Upper lobe of right lung (tissue), 1 donor: ENCODE results near the gene RAB3B. TPM values are rescaled to one million over a fixed set of nuclear protein-coding genes. Genes with fewer than 3 reads are reported as not detected.
"Not testable (repeated sequence)": the region's sequence is repeated elsewhere in the genome, so short reads cannot be mapped to it uniquely, and the experiment has no call there.

Experiments used
- ATAC-seq: fragments of 200-7000 bp; cut with Tn5 transposase; one replicate; pipeline ENCODE4 v1.9.1; 2020; ENCODE audit warnings: mild to moderate bottlenecking, moderate library complexity
- DNase-seq: peaks from one replicate; pipeline ENCODE4 v3.0.0-alpha.2; 2020
- H3K27ac ChIP-seq: fragments of 200-600 bp; one replicate; pipeline ENCODE4 v1.8.0; 2022
- H3K27me3 ChIP-seq: fragments of 200-600 bp; one replicate; pipeline ENCODE4 v1.8.0; 2022; ENCODE audit warnings: mild to moderate bottlenecking
- H3K36me3 ChIP-seq: fragments of 200-600 bp; one replicate; pipeline ENCODE4 v1.8.0; 2022
- H3K4me1 ChIP-seq: fragments of 200-600 bp; one replicate; pipeline ENCODE4 v1.8.0; 2022
- H3K4me3 ChIP-seq: fragments of 200-600 bp; one replicate; pipeline ENCODE4 v1.8.0; 2022; ENCODE audit warnings: mild to moderate bottlenecking
- H3K9me3 ChIP-seq: fragments of 200-600 bp; one replicate; pipeline ENCODE4 v1.8.0; 2022
- intact Hi-C: fragments of 100-400 bp; cut with DNase I; formaldehyde crosslinking; loops from one replicate; pipeline ENCODE4 v1.11.0; 2022
- total RNA-seq: library from RNA; stranded (reverse); fragmentation: NEBNext Ultra II Directional; extraction: Animal tissue kit (Norgen Biotek cat#: 25700); gene quantifications from one replicate; pipeline ENCODE4 v1.2.1, GENCODE V29; 2021
- TF ChIP-seq, protein P1 (sequence below): fragments of 200-600 bp; IDR thresholded peaks from one replicate; pipeline ENCODE4 v1.8.0; 2022; ENCODE audit warnings: antibody characterized with exemption
- donor health status: DM: no; HTN: yes; CAD: no; lungs with severe emphysema.

RAB3B gene
- total RNA-seq, 1 donor from 2014 or later: not detected

DNA sequence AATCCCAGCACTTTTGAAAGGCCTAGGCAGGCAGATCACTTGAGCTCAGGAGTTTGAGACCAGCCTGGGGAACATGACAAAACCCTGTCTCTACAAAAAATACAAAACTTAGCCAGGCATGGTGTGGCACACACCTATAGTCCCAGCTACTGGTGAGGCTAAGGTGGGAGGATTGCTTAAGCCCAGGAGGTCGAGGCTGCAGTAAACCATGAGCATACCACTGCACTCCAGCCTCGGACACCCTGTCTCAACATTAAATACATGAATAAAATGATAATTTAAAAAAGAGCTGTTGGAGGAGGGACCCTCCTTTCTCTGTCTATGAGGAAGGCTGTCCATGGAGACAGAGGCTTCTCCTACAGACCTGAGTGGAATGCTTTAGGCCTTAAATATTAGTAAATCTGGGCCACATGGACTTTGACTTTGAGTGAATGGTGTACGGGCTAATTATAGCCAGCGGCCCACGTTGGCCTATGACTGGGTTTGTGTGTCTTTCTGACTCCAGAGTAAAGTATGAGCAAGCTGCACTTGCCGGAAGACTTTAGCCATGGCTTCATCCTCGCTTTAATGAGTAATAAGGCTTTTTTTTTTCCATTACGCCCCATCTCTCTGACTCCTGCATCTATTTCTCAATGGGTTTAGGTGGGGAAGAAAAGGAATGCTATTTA, 21.3 kb downstream of the RAB3B start:
- H3K27me3 ChIP-seq: peaks cover 42% of the 10 kb centered on the region
- intact Hi-C loops: no loop called here
- no peaks in the 10 kb centered on the region for H3K4me1 ChIP-seq
- no peak for DNase-seq
- no peaks in the 10 kb centered on the region for H3K36me3 ChIP-seq
- H3K27ac ChIP-seq: no peak overlapping the region
- no peaks in the 10 kb centered on the region for H3K9me3 ChIP-seq
- no peak for ATAC-seq
- H3K4me3 ChIP-seq: no peak overlapping the region
- TF ChIP-seq, protein P1, sequence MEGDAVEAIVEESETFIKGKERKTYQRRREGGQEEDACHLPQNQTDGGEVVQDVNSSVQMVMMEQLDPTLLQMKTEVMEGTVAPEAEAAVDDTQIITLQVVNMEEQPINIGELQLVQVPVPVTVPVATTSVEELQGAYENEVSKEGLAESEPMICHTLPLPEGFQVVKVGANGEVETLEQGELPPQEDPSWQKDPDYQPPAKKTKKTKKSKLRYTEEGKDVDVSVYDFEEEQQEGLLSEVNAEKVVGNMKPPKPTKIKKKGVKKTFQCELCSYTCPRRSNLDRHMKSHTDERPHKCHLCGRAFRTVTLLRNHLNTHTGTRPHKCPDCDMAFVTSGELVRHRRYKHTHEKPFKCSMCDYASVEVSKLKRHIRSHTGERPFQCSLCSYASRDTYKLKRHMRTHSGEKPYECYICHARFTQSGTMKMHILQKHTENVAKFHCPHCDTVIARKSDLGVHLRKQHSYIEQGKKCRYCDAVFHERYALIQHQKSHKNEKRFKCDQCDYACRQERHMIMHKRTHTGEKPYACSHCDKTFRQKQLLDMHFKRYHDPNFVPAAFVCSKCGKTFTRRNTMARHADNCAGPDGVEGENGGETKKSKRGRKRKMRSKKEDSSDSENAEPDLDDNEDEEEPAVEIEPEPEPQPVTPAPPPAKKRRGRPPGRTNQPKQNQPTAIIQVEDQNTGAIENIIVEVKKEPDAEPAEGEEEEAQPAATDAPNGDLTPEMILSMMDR: no peak

DNA sequence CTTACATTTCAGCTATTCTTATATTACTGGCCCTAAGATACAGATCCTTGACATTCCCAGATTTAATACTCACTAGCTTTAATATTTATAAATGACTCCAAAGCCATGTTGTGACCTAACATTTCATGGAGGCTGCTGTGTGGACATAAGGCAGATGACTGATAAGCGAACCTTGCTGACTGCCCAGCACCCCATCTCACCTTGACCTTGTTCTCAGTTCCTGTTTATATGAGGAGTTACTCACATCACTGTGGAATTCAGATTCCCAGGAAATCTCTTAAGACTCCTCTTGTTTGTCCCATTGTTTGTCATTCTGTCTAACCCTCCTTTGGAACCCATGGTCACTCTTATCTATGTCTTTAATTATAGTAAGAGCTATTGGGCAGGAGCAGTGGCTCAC, 21.9 kb downstream of the RAB3B start:
- TF ChIP-seq, protein P1: no peak
- no peaks in the 10 kb centered on the region for H3K36me3 ChIP-seq
- H3K4me1 ChIP-seq: no peaks in the 10 kb centered on the region
- no peak overlapping the region for H3K27ac ChIP-seq
- DNase-seq (no peak), ATAC-seq (no peak)
- H3K9me3 ChIP-seq: no peaks in the 10 kb centered on the region
- H3K27me3 ChIP-seq: peaks cover 48% of the 10 kb centered on the region
- no peak overlapping the region for H3K4me3 ChIP-seq
- intact Hi-C loops: no loop called here

DNA sequence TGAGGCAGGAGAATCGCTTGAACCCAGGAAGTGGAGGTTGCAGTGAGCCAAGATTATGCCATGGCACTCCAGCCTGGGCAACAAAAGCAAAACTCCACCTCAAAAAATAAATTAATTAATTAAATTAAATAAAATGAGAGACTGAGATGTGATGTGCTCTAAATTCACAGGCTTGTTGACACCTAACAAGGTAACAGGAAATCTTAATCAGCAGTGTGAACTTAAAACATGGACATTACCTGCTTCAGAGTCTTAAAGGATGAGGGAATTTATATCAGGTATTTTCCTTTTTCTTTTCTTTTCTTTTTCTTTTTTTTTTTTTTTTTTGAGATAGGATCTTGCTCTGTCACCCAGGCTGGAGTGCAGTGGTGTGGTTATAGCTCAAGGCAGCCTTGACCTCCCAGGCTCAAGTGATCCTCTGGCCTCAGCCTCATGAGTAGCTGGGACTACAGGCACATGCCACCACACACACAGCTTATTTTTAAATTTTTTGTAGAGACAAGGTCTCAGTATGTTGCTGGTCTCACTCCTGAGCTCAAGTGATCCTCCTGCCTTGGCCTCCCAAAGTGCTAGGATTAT, 23.2 kb downstream of the RAB3B start:
- H3K27ac ChIP-seq, H3K4me1 ChIP-seq, H3K4me3 ChIP-seq, DNase-seq, ATAC-seq, H3K36me3 ChIP-seq, intact Hi-C loops, H3K9me3 ChIP-seq: not testable (repeated sequence)
- H3K27me3 ChIP-seq: peaks cover 53% of the 10 kb centered on the region

DNA sequence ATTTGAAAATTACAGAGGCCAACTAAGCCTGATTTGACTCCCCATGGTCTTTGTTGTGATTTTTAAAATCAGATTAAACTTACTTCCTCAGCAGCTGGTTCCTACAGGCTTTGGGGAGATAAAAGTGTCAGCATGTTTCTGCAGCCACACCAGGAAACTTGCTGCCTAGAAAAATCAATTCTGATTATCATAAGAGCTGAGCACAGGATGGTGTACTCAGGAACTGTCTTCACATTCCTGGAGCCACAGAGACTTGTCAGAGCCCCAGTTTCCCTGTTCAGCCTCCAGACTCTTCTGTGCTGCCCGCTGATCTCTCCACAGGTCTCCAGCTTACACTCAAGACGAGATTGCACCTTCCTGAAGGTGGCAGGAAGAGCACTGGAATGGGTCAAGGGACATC, 23.9 kb downstream of the RAB3B start:
- Histone ChIP-seq H3K9me3 (no peaks in the 10 kb centered on the region), H3K27me3 (peaks cover 53% of the 10 kb centered on the region), H3K27ac (no peak overlapping the region), H3K4me3 (no peak overlapping the region), H3K36me3 (no peaks in the 10 kb centered on the region), H3K4me1 (no peaks in the 10 kb centered on the region)
- intact Hi-C loops: no loop called here
- TF ChIP-seq, protein P1: no peak
- ATAC-seq: no peak
- no peak for DNase-seq

DNA sequence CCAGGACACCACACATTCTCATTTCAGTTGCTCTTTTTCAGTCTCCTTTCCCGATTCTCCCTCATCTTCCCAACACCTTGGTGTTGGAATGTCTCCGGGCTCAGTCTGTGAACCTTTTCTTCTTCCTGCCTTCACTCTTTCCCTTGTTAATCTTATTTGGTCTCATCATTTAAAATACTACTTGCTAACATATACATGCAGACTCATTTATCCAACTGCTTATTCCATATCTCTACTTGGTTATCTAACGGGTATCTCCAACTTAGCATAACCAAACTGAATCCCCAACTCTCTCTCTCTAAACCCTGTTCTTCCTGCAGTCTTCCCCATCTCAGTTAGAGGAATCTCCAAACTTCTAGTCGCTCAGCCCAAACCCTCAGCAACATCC, 26.2 kb downstream of the RAB3B start:
- Histone ChIP-seq H3K27me3 (peaks cover 59% of the 10 kb centered on the region), H3K4me1 (no peaks in the 10 kb centered on the region), H3K4me3 (no peak overlapping the region), H3K27ac (no peak overlapping the region), H3K9me3 (no peaks in the 10 kb centered on the region), H3K36me3 (no peaks in the 10 kb centered on the region)
- TF ChIP-seq, protein P1: no peak
- intact Hi-C loops: no loop called here
- no peak for DNase-seq
- ATAC-seq: no peak

DNA sequence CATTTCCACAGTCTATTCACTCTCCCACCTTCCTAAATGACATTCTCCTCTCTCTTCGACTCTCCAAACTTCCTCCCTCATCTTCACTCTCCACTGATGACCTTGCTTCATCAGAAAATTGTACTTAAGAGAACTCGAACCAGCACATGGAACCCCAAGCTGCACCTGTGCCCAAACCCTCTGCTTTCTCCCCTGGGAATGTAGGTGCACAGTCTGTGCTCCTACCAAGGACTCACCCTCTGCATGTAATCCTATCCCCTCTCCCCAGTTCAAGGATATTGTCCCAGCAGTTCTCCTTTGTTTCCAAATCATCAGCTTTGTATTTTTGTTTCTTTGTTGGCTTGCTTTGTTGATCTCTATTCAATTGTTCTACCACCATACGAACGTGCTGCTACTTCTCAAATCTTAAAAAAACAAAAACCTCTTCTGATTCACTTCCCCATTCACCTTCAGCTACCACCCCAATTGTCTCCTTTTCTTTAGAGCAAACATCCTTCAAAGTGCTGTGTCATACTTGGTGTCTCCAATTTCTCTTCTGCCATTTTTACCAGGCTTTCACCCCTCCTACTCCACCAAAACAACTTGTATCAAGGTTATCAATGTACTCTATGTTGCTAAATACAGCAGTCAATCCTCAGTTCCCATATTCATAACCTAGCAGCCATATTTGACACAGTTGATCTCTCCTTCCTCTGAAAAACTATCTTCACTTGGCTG, 26.8 kb downstream of the RAB3B start:
- H3K36me3 ChIP-seq: no peaks in the 10 kb centered on the region
- H3K9me3 ChIP-seq: no peaks in the 10 kb centered on the region
- ATAC-seq (no peak), DNase-seq (no peak)
- TF ChIP-seq, protein P1: no peak
- H3K4me1 ChIP-seq: no peaks in the 10 kb centered on the region
- intact Hi-C loops: no loop called here
- H3K27ac ChIP-seq: no peak overlapping the region
- H3K27me3 ChIP-seq: peaks cover 62% of the 10 kb centered on the region
- no peak overlapping the region for H3K4me3 ChIP-seq
